ENCODE data around the gene HOMER3. TPM values are rescaled to one million over a fixed set of nuclear protein-coding genes. Genes with fewer than 3 reads are reported as not detected.

Gene HOMER3
- total and polyA plus RNA-seq, 2 of the 13 experiments (the other 11 are each of a cell fraction or from before 2014, with no cell fraction given): 21.3 to 27.3 TPM

- no peak for TF ChIP-seq ASH2L (IDR thresholded peaks at IDR 0.05; ENCODE audit: insufficient read length, low read depth, low read length)
- no peak for TF ChIP-seq ZBTB33 (CRISPR knock-in tag; IDR thresholded peaks at IDR 0.05)
- TF ChIP-seq MAX (IDR thresholded peaks at IDR 0.05): no peak
Observed at GRCh38 chr19:18942692-18943091, 1.7 kb upstream of the HOMER3 start (continued).

- no peaks in the 10 kb centered on the region for H3K79me2 ChIP-seq (ENCODE audit: insufficient read depth, low read length)
- peaks cover 52% of the 10 kb centered on the region for H3K4me1 ChIP-seq (ENCODE audit: insufficient read depth, low read length)
- H3K9me3 ChIP-seq (ENCODE audit: low read length): no peaks in the 10 kb centered on the region
- H4K20me1 ChIP-seq (ENCODE audit: insufficient read depth, low read length): no peaks in the 10 kb centered on the region
- H3K36me3 ChIP-seq (replicated peaks in 1 of 2; ENCODE audit: control insufficient read depth in 1 of 2, insufficient read depth in 2 of 2, low read length in 2 of 2): peaks cover 0 to 1% of the 10 kb centered on the region in 2 experiments; a peak in 1 of 5 replicates
- FAIRE-seq (no peak), DNase-seq (ENCODE audit: low spot score) (peak; percentile 27), ATAC-seq (peak; percentile 45)
- 22% methylated on average over 18 of the region's 18 CpGs for WGBS (ENCODE audit: low lambda C conversion rate)
- ChIA-PET CTCF (ENCODE audit: low intra/inter-chr PET ratio, low total read pairs) (interaction anchor here (2.7 kb wide), 1 partner anchor 45 kb away, joined by 13 read pairs; no protein-coding TSS in a partner anchor), POLR2A (no interaction called here)
- intact Hi-C loops (cut with micrococcal nuclease; ENCODE audit: unreplicated experiment) (loop anchor here (1.0 to 2.0 kb wide), 2 partner anchors 19 to 45 kb away; no protein-coding TSS in a partner anchor), in situ Hi-C loops (cut with HindIII; ENCODE audit: extremely low pct_ligation_motif_present, low pct_unique_long_range_greater_than_20kb) (loop anchor here (5.0 kb wide), 1 partner anchor 46 kb away; no protein-coding TSS in a partner anchor)
- no peak overlapping the region for H3K27ac ChIP-seq (ENCODE audit: extremely low read length, insufficient read depth, low read length)
- H3K9ac ChIP-seq (ENCODE audit: insufficient read depth, low read depth, low read length): no peak overlapping the region
- H3K4me3 ChIP-seq (replicated peaks in 1 of 3; ENCODE audit: insufficient read depth in 1 of 3, low read depth in 2 of 3, low read length in 3 of 3): peak overlapping the region in 1 of 3 experiments; percentile 52; a peak in 1 of 6 replicates
- peak overlapping the region; percentile 80 for H3K4me2 ChIP-seq (ENCODE audit: low read depth, low read length)
- no peaks in the 10 kb centered on the region for H3K27me3 ChIP-seq (ENCODE audit: control insufficient read depth in 1 of 2, insufficient read depth in 2 of 2, low read length in 2 of 2)
- no TSS peak for BruUV-seq (replicated peaks)
- H2AFZ ChIP-seq (ENCODE audit: low read length): no peak overlapping the region
- TF ChIP-seq ZNF687 (CRISPR knock-in tag; IDR thresholded peaks at IDR 0.05): peak; percentile 39
- TF ChIP-seq RAD21 (CRISPR knock-in tag; IDR thresholded peaks at IDR 0.05): 0 out of 2 replicates have a peak, but pooled peaks have one; percentile 15
- TF ChIP-seq ZZZ3 (CRISPR knock-in tag; IDR thresholded peaks at IDR 0.05; ENCODE audit: borderline replicate concordance): no peak
- peak; percentile 83 for TF ChIP-seq STAG1 (CRISPR knock-in tag; IDR thresholded peaks at IDR 0.05)
- 0 out of 2 replicates have a peak, but pooled peaks have one; percentile 33 for TF ChIP-seq ZNF354B (CRISPR knock-in tag; IDR thresholded peaks at IDR 0.05)
- peak; percentile 70 for TF ChIP-seq CTCF (CRISPR knock-in tag; IDR thresholded peaks at IDR 0.05)
Observed at GRCh38 chr19:18941628-18942354, 774 bp upstream of the HOMER3 start.
